ENCODE results near the gene LCN15. TPM values are rescaled to one million over a fixed set of nuclear protein-coding genes. Genes with fewer than 3 reads are reported as not detected.

The LCN15 gene
- total RNA-seq, 4 donors from 2014 or later: not detected

GRCh38 chr9:136756134-136756438 lies 8.2 kb downstream of the LCN15 start:
- no peak for TF ChIP-seq CTCF (IDR thresholded peaks at IDR 0.05; ENCODE audit: low read depth)

GRCh38 chr9:136754626-136755301 lies 9.6 kb downstream of the LCN15 start:
- TF ChIP-seq CTCF (IDR thresholded peaks at IDR 0.05; ENCODE audit: low read depth): no peak

- TF ChIP-seq CTCF (IDR thresholded peaks at IDR 0.05; ENCODE audit: low read depth): no peak
Measured at GRCh38 chr9:136754059-136754572, 10.2 kb downstream of the LCN15 start.

GRCh38 chr9:136753371-136754058 lies 10.8 kb downstream of the LCN15 start:
- no peak for TF ChIP-seq CTCF (IDR thresholded peaks at IDR 0.05; ENCODE audit: low read depth)

GRCh38 chr9:136751814-136752213 lies 12.5 kb downstream of the LCN15 start:
- no peak for TF ChIP-seq CTCF (IDR thresholded peaks at IDR 0.05; ENCODE audit: low read depth)

GRCh38 chr9:136751244-136751643 lies 13.1 kb downstream of the LCN15 start:
- no peak for TF ChIP-seq CTCF (IDR thresholded peaks at IDR 0.05; ENCODE audit: low read depth)

- no peak for TF ChIP-seq CTCF (IDR thresholded peaks at IDR 0.05; ENCODE audit: low read depth)
Measured at GRCh38 chr9:136750526-136750925, 13.8 kb downstream of the LCN15 start.
